GM19099 (cell line): ENCODE data around the gene NSD2.

ENCODE experiments used
- POLR2A ChIP-seq: IDR thresholded peaks from 3 replicates; pipeline ENCODE4 v1.6.1; 2011; ENCODE audit warnings: low read depth; ENCODE audit not compliant: insufficient read length; ENCODE audit errors: extremely low read depth

NSD2 gene

GRCh38 chr4:1960170-1960825, 89.1 kb downstream of the NSD2 start:
- no peak for TF ChIP-seq POLR2A

GRCh38 chr4:1961038-1961437, 89.8 kb downstream of the NSD2 start:
- TF ChIP-seq POLR2A = no peak

- no peak for TF ChIP-seq POLR2A
Measured at GRCh38 chr4:1961563-1961962, 90.4 kb downstream of the NSD2 start.

GRCh38 chr4:1962980-1963379, 91.8 kb downstream of the NSD2 start:
- no peak for TF ChIP-seq POLR2A

GRCh38 chr4:1964443-1964842, 93.2 kb downstream of the NSD2 start:
- no peak for TF ChIP-seq POLR2A

- no peak for TF ChIP-seq POLR2A
Measured at GRCh38 chr4:1964971-1965370, 93.8 kb downstream of the NSD2 start.

- no peak for TF ChIP-seq POLR2A
Measured at GRCh38 chr4:1967512-1968149, 96.4 kb downstream of the NSD2 start.

- TF ChIP-seq POLR2A = no peak
Measured at GRCh38 chr4:1968686-1969295, 97.6 kb downstream of the NSD2 start.

- TF ChIP-seq POLR2A = no peak
Measured at GRCh38 chr4:1969928-1970723, 98.9 kb downstream of the NSD2 start.

- TF ChIP-seq POLR2A = no peak
Measured at GRCh38 chr4:1970926-1971325, 99.7 kb downstream of the NSD2 start.

- TF ChIP-seq POLR2A = no peak
Measured at GRCh38 chr4:1971456-1972200, 100.4 kb downstream of the NSD2 start.

GRCh38 chr4:1972414-1972813, 101.2 kb downstream of the NSD2 start:
- TF ChIP-seq POLR2A = no peak

GRCh38 chr4:1973218-1973617, 102.0 kb downstream of the NSD2 start:
- TF ChIP-seq POLR2A = no peak

- no peak for TF ChIP-seq POLR2A
Measured at GRCh38 chr4:1973661-1974060, 102.5 kb downstream of the NSD2 start.

GRCh38 chr4:1974840-1975239, 103.6 kb downstream of the NSD2 start:
- no peak for TF ChIP-seq POLR2A
